Measurements from ENCODE around the gene TSPAN14.

DNA sequence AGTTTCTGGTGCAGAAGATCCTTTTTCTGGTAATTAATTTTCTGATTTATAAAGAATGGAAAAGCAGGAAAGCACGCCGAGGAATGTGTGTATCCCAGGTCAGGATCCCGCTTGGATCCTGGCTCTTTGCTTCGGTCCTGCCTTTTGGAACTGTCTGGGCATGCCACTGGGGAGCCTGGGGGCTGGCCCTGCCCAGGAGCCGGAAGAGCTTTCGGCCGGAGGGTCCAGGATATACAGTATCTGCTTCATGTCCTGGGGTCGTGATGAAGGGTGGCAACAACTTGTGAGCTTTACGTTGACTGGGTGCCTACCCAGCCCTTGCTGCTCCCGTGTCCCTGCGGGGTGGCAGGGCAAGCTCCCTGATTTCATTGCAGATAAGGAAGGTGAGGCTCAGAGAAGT is 86.0 kb downstream of the TSPAN14 start:
- TF ChIP-seq POLR2A (IDR thresholded peaks at IDR 0.05): no peak
- TF ChIP-seq, protein P1, sequence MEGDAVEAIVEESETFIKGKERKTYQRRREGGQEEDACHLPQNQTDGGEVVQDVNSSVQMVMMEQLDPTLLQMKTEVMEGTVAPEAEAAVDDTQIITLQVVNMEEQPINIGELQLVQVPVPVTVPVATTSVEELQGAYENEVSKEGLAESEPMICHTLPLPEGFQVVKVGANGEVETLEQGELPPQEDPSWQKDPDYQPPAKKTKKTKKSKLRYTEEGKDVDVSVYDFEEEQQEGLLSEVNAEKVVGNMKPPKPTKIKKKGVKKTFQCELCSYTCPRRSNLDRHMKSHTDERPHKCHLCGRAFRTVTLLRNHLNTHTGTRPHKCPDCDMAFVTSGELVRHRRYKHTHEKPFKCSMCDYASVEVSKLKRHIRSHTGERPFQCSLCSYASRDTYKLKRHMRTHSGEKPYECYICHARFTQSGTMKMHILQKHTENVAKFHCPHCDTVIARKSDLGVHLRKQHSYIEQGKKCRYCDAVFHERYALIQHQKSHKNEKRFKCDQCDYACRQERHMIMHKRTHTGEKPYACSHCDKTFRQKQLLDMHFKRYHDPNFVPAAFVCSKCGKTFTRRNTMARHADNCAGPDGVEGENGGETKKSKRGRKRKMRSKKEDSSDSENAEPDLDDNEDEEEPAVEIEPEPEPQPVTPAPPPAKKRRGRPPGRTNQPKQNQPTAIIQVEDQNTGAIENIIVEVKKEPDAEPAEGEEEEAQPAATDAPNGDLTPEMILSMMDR (IDR thresholded peaks at IDR 0.05): no peak
- TF ChIP-seq POLR2AphosphoS5 (IDR thresholded peaks at IDR 0.05): no peak
- TF ChIP-seq EP300 (IDR thresholded peaks at IDR 0.05): no peak
